ENCODE data around the gene ANXA2R.
"Not testable (repeated sequence)": the region's sequence is repeated elsewhere in the genome, so short reads cannot be mapped to it uniquely, and the experiment has no call there.

ANXA2R gene

DNA sequence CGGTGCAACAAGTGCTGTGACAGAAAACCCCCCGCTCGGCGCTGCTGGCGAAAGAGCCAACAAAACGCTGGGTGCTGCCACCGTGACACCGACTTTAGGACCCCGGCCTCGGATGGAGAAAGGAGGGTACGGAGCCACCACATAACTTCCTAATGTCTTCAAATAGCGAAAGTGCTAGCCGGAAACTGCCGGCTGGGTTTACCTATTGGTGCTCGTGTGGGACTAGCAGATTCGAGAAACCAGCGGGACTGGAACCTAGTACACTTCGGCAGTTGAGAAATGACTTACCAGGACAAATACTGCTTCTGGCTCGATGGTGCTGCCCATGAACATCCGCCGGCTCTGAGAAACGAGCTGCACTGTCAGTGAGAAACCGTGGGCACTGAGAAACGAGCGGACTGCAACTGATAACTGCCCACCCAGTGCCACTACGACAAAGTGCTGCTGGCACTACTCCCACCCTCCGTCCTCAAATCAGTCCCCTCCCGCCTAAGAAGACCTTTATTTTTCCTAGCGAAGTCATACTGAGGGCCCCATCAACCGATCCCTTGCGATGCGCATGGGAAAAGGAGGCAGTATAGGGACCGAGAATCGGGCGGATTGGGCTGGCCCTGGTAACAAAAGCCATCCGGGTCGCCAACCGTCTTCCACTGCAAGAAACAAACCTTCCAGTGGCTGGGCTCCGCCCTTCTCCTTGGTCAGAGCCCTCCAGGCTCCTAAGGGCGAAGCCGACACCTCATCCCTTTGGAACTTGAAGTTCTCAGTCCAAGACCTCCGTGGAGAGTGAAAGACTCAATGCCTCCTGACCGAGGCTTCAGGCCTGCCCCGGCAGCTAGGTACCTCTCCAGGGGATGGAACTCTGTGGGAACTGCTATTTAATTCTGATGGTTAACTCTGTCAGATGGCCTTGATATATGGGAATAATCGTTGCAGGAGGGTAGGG, 27.0 kb upstream of the ANXA2R start:
- H3K36me3 ChIP-seq (replicated peaks), result peaks cover 12% of the 10 kb centered on the region
- DNase-seq (ENCODE audit: low spot score in 2 of 2), result peak; percentile 74 to 87
- peaks cover 14% of the 10 kb centered on the region for H3K4me1 ChIP-seq
- peak overlapping the region; percentile 59 for H3K4me3 ChIP-seq
- 0 out of 2 replicates have a peak, but pooled peaks cover 5% of the 10 kb centered on the region for H3K9me3 ChIP-seq
- no peaks in the 10 kb centered on the region for H3K27me3 ChIP-seq (ENCODE audit: low read depth)
- in situ Hi-C loops (cut with MboI; ENCODE audit: low sequenced_read_pairs), result loop anchor here (5.0 kb wide), 1 partner anchor 75 kb away; no protein-coding TSS in a partner anchor

DNA sequence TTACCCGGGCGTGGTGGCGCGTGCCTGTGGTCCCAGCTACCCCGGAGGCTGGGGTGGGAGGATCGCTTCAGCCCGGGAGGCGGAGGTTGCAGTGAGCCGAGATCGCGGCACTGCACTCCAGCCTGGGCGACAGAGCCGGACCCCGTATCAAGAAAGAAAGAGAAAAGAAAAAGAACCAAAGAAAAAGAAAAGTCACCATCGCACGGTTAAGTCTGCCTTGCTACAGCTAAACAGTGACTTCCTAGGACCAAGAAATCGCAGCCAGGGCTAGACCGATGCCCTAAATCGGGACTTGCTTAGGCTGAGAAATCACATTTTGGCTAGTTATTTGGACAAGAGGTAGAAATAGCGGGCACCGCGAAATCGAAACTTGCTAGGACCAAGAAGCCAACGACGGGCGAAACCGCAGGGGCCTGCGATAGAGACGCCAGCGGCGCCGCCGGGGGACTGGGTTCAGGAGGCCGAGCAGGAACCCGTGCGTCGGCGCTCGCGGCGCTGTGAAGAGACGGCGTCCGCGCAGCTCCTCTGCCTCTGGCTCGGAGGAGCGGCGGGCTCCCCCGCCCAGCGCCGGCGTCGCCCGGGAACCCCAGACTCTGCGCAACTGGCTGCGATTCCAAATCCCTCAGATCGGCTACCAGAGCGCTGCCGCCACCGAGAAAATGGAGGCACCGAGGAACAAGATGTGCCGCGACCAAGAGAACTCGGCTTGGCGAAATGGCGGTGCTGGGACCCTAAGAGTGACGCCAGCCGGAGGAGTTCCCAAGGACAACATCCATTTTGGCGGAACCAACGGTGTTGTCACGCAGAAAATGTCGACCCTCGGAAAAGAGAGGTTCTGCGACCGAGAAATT, 26.1 kb upstream of the ANXA2R start:
- DNase-seq (ENCODE audit: low spot score in 2 of 2), result peak; percentile 50 to 68
- peaks cover 10% of the 10 kb centered on the region for H3K36me3 ChIP-seq (replicated peaks)
- H3K9me3 ChIP-seq, result 0 out of 2 replicates have a peak, but pooled peaks cover 5% of the 10 kb centered on the region
- H3K4me3 ChIP-seq, result peak overlapping the region; percentile 59
- no peaks in the 10 kb centered on the region for H3K27me3 ChIP-seq (ENCODE audit: low read depth)
- in situ Hi-C loops (cut with MboI; ENCODE audit: low sequenced_read_pairs), result loop anchor here (5.0 kb wide), 1 partner anchor 74 kb away; no protein-coding TSS in a partner anchor
- H3K4me1 ChIP-seq, result peaks cover 14% of the 10 kb centered on the region

DNA sequence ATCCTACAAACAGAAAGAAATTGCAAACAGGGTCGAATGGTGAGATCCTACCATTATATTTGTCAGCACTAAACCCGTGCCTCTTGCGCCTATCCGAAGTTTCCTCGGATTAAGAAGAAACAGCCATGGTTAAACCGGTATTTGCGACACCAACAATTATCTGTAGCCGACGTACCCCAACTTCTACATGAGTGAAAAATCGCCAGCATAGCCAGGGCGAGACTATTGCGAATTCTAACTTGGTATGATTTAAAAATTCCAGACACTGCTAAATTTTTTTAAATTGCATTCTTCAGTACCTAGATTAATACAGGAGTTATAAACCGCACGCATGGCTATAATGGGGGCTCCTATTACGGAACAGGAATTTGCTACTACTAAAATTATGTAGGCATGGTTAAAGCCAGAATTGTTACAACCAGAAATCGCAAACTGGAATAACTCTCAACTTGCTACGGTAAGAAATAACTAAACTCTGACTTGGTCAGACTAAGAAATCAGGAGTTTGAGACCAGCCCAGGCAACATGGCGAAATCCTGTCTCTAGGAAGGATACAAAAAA, 25.3 kb upstream of the ANXA2R start:
- in situ Hi-C loops (cut with MboI; ENCODE audit: low sequenced_read_pairs), result loop anchor here (5.0 kb wide), 1 partner anchor 73 kb away; no protein-coding TSS in a partner anchor
- 0 out of 2 replicates have a peak, but pooled peaks cover 5% of the 10 kb centered on the region for H3K9me3 ChIP-seq
- peaks cover 3% of the 10 kb centered on the region for H3K36me3 ChIP-seq (replicated peaks)
- no peaks in the 10 kb centered on the region for H3K27me3 ChIP-seq (ENCODE audit: low read depth)
- peak in 1 of 2 experiments; percentile 24 for DNase-seq (ENCODE audit: low spot score in 2 of 2)
- H3K4me1 ChIP-seq, result peaks cover 14% of the 10 kb centered on the region
- peak overlapping the region; percentile 59 for H3K4me3 ChIP-seq

DNA sequence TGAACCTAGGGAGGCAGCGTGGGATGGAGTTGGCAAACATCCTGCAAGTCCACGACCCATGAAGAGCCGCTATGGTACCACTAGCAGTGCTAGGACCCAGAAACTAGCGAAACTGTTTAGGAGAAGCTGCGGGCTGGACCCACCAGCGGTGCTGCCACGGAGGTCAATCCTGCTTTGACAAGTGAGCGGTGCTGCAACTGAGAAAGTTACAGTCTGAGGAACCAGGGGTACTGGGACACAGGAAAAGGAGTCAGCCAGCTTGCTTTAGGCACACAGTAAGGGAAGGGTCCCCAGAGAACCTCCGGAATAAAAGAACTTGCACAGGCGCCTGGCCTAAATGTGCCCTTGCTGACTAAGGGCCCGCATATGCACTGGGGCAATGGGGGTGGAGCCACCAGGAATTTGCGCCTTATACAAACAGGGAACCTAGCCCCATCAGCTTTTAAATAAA, 23.6 kb upstream of the ANXA2R start:
- Histone ChIP-seq H3K36me3 (replicated peaks) (no peaks in the 10 kb centered on the region; the same call in 1 of the 2 replicates), H3K9me3 (0 out of 2 replicates have a peak, but pooled peaks cover 5% of the 10 kb centered on the region), H3K4me3 (no peak overlapping the region), H3K27me3 (ENCODE audit: low read depth) (no peaks in the 10 kb centered on the region), H3K4me1 (peaks cover 12% of the 10 kb centered on the region)
- in situ Hi-C loops (cut with MboI; ENCODE audit: low sequenced_read_pairs), result no loop called here
- DNase-seq (ENCODE audit: low spot score in 2 of 2), result peak in 1 of 2 experiments; percentile 25

DNA sequence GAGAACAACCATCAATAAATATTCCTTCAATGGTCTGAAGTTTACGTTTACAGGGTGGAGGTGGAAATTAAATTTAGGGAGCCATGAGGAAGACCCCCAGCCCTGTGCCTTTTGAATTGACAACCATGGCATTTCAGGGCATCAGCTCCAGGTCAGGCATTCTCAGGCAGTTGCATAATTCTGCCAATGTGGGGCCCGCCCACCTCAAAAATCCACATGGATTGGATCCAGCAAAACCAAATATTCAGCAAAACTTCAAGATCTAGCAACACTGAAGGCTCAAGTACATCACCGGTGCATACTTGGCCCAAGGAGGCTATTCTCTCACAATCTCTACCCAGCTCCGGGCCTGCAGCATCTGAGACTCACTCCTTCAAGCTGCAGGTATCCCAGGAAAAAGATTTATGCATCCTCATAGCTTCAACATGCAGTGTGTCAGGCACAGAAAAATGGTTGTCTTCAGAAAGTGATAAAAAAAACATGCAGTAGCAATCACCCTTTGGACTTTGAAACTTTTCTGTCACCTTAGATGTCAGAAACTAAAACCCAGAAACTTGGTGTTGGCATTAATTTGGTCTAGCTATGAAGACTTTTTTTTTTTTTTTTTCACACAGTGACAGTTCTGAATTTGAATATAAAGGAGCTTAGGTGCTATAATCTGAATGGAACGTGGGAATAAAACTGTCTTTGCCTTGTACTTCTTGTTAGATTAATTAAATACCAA, 21.4 kb upstream of the ANXA2R start:
- in situ Hi-C loops (cut with MboI; ENCODE audit: low sequenced_read_pairs), result no loop called here
- Histone ChIP-seq H3K27me3 (ENCODE audit: low read depth) (no peaks in the 10 kb centered on the region), H3K9me3 (no peaks in the 10 kb centered on the region), H3K4me1 (no peaks in the 10 kb centered on the region), H3K36me3 (replicated peaks) (no peaks in the 10 kb centered on the region), H3K4me3 (no peak overlapping the region)
- DNase-seq (ENCODE audit: low spot score in 2 of 2), result no peak

DNA sequence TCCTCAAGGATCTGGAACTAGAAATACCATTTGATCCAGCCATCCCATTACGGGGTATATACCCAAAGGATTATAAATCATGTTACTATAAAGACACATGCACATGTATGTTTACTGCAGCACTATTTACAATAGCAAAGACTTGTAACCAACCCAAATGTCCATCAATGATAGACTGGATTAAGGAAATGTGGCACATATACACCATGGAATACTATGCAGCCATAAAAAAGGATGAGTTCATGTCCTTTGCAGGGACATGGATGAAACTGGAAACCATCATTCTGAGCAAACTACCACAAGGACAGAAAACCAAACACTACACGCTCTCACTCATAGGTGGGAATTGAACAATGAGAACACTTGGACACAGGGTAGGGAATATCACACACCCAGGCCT, 19.9 kb upstream of the ANXA2R start:
- in situ Hi-C loops (cut with MboI; ENCODE audit: low sequenced_read_pairs); H3K4me1 ChIP-seq: not testable (repeated sequence)

DNA sequence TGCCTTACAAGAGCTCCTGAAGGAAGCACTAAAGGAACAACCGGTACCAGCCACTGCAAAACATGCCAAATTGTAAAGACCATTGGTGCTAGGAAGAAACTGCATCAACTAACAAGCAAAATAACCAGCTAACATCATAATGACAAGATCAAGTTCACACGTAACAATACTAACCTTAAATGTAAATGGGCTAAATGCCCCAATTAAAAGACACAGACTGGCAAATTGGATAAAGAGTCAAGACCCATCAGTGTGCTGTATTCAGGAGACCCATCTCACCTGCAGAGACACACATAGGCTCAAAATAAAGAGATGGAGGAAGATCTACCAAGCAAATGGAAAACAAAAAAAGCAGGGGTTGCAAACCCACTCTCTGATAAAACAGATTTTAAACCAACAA, 15.0 kb upstream of the ANXA2R start:
- H3K4me1 ChIP-seq; H3K27me3 ChIP-seq (ENCODE audit: low read depth); H3K36me3 ChIP-seq (replicated peaks); H3K4me3 ChIP-seq; DNase-seq (ENCODE audit: low spot score in 2 of 2); in situ Hi-C loops (cut with MboI; ENCODE audit: low sequenced_read_pairs); H3K9me3 ChIP-seq: not testable (repeated sequence)

More for the DNA sequence above, 19.9 kb upstream of the ANXA2R start:
- H3K4me3 ChIP-seq; H3K27me3 ChIP-seq (ENCODE audit: low read depth); H3K36me3 ChIP-seq (replicated peaks); H3K9me3 ChIP-seq; DNase-seq (ENCODE audit: low spot score in 2 of 2): not testable (repeated sequence)

DNA sequence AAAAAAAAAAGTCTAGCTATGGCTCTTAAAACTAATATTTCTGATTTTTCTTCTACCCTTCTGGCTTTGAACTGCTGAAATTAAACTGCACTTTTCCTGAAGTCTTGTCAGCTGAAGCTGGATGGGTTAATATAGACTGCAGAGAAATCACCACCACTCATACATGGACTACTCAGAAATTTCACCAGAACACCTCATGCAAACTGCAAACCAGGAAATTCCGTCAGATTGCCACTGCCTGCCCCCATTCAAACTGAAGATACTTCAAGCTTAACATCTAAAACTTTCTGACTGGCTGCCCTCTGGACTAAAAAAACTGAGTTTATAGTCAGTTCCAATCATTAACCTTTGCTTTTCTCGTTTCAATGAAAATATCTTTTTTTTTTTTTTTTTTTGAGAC, 11.6 kb upstream of the ANXA2R start:
- in situ Hi-C loops (cut with MboI; ENCODE audit: low sequenced_read_pairs), result no loop called here
- H3K4me3 ChIP-seq, result no peak overlapping the region
- no peaks in the 10 kb centered on the region; the same call in 1 of the 2 replicates for H3K36me3 ChIP-seq (replicated peaks)
- 0 out of 2 replicates have a peak, but pooled peaks cover 9% of the 10 kb centered on the region for H3K4me1 ChIP-seq
- DNase-seq (ENCODE audit: low spot score in 2 of 2), result no peak
- H3K27me3 ChIP-seq (ENCODE audit: low read depth), result no peaks in the 10 kb centered on the region
- H3K9me3 ChIP-seq, result no peaks in the 10 kb centered on the region

DNA sequence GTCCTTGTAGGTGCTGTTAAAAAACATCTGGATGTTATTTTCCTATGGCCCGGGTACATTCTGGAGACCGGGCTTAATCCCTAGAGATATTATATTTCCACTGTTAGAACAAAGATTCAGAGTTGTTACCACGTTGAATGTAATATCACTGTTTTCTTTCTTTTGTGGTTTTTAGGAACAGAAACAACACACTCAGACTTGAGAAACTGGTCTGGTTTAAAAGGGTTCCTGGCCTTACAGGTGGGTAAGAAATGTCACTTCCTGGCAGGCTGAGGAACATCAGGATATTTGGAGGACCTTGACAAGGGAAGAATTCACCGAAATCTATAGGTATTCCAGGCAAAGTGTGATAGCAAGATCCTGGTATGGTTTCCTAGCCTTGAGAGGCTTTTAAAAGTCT, 10.3 kb upstream of the ANXA2R start:
- in situ Hi-C loops (cut with MboI; ENCODE audit: low sequenced_read_pairs), result no loop called here

DNA sequence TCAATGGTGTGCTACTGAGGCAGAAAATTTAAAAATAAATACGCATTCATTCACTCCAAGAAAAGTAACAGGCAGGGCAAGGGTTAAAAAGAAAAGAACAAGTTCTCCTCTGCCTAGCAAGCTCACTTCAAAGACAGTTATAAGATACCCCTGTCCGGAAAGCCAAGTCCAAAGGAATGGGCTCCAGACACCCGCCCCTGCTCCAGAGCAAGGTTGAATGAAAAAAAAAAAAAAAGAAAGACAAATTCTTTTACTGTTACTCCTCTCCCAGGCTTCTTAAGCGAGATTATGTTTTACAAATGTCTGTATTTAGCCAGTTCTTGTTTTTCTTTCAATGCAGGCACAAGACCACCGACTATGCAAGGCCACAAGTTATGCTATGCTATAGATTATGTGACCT, 9.1 kb upstream of the ANXA2R start:
- H3K4me3 ChIP-seq, result no peak overlapping the region
- no peaks in the 10 kb centered on the region for H3K27me3 ChIP-seq (ENCODE audit: low read depth)
- H3K36me3 ChIP-seq (replicated peaks), result no peaks in the 10 kb centered on the region; the same call in 1 of the 2 replicates
- H3K9me3 ChIP-seq, result no peaks in the 10 kb centered on the region
- H3K4me1 ChIP-seq, result 0 out of 2 replicates have a peak, but pooled peaks cover 9% of the 10 kb centered on the region
- in situ Hi-C loops (cut with MboI; ENCODE audit: low sequenced_read_pairs), result no loop called here
- peak in 1 of 2 experiments; percentile 35 for DNase-seq (ENCODE audit: low spot score in 2 of 2)

More for the DNA sequence above, 10.3 kb upstream of the ANXA2R start:
- no peak for DNase-seq (ENCODE audit: low spot score in 2 of 2)
- Histone ChIP-seq H3K4me3 (no peak overlapping the region), H3K36me3 (replicated peaks) (no peaks in the 10 kb centered on the region; the same call in 1 of the 2 replicates), H3K4me1 (0 out of 2 replicates have a peak, but pooled peaks cover 9% of the 10 kb centered on the region), H3K27me3 (ENCODE audit: low read depth) (no peaks in the 10 kb centered on the region), H3K9me3 (no peaks in the 10 kb centered on the region)

DNA sequence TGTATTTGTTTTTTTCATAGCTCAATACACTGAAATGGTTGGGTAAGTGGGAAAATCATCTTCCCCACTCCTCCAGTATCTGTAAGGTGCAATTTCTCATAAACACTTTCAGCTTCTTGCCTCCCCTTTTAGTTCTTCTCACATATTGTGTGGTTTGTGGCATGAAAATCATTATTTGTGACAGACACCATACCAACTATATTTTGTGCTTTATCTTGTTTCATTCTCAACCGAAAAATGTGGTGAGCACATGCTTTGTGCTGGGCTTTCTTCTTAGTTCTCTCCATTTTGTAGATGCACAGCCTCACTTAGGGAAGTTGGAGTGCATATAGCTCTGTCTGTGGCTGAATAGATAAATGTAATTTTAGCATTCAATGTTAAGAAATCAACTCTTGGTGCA, 6.4 kb upstream of the ANXA2R start:
- H3K36me3 ChIP-seq (replicated peaks), result no peaks in the 10 kb centered on the region
- in situ Hi-C loops (cut with MboI; ENCODE audit: low sequenced_read_pairs), result no loop called here
- H3K9me3 ChIP-seq, result no peaks in the 10 kb centered on the region
- no peak for DNase-seq (ENCODE audit: low spot score in 2 of 2)
- H3K4me3 ChIP-seq, result no peak overlapping the region
- H3K27me3 ChIP-seq (ENCODE audit: low read depth), result no peaks in the 10 kb centered on the region
- H3K4me1 ChIP-seq, result peaks cover 14% of the 10 kb centered on the region; the same call in 1 of the 2 replicates

DNA sequence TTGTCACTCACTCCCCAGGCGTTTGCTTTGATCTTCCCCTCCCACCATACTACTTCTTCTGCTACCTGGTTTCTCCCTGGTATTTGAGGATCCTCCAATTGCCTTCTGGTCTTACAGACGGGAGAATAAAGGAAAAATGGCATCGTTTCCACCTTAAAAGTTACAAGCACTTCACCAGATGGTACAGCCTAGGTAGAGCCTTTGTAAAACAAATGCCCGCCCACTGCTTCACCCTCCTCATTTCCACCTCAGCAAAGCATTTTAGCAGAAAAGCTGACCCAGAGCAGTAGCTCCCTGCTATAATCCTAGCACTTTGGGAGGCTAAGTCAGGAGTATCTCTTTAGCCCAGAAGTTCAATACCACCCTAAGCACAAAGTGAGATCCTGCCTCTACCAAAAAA, 5.1 kb upstream of the ANXA2R start:
- in situ Hi-C loops (cut with MboI; ENCODE audit: low sequenced_read_pairs), result no loop called here
- Histone ChIP-seq H3K9me3 (no peaks in the 10 kb centered on the region), H3K4me1 (peaks cover 14% of the 10 kb centered on the region; the same call in 1 of the 2 replicates), H3K27me3 (ENCODE audit: low read depth) (no peaks in the 10 kb centered on the region), H3K36me3 (replicated peaks) (no peaks in the 10 kb centered on the region), H3K4me3 (no peak overlapping the region)
- DNase-seq (ENCODE audit: low spot score in 2 of 2), result no peak

All from HAP-1 (cell line).